Measurements from ENCODE around the gene FOCAD. TPM values are rescaled to one million over a fixed set of nuclear protein-coding genes. Genes with fewer than 3 reads are reported as not detected.
"Not testable (repeated sequence)": the region's sequence is repeated elsewhere in the genome, so short reads cannot be mapped to it uniquely, and the experiment has no call there.

The FOCAD gene
- total RNA-seq, 1 donor from 2014 or later: 25.5 TPM

DNA sequence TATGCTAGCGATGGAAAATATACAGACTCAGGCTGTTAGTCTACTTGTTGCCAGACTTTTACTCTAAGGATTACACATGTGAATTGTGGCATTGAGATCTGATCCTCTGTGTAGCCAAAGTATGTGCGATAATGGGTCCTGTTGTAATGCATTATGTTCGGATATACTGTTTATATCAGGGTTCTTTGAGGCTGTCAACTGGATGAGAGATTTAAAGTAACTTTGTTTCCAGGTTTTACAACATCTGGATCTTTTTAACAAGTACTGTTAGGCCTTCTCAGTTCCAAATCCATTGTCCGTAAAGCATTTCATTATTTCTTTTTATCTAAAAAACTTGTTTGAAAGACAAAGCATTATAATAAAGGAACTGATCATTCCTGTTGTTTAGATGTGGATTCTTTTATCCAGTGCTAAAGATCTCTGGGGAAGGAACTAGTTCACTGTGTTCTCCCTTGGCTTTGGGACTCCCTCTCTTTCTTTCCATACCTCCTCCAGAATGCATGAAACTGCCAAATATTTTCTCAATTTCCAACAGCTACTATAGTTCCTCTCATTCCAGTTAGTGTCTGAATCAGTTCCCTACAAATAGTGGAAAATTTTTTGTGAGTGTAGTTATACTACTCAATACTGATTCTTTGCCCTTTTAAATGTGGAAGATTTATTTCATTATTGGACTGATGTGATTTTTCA, 278.6 kb downstream of the FOCAD start:
- intact Hi-C loops (cut with DNase I): no loop called here
- Histone ChIP-seq H3K9me3 (no peaks in the 10 kb centered on the region), H3K4me1 (no peaks in the 10 kb centered on the region), H3K4me3 (no peak overlapping the region), H3K27ac (no peak overlapping the region), H3K27me3 (no peaks in the 10 kb centered on the region), H3K36me3 (no peaks in the 10 kb centered on the region)
- TF ChIP-seq, protein P1, sequence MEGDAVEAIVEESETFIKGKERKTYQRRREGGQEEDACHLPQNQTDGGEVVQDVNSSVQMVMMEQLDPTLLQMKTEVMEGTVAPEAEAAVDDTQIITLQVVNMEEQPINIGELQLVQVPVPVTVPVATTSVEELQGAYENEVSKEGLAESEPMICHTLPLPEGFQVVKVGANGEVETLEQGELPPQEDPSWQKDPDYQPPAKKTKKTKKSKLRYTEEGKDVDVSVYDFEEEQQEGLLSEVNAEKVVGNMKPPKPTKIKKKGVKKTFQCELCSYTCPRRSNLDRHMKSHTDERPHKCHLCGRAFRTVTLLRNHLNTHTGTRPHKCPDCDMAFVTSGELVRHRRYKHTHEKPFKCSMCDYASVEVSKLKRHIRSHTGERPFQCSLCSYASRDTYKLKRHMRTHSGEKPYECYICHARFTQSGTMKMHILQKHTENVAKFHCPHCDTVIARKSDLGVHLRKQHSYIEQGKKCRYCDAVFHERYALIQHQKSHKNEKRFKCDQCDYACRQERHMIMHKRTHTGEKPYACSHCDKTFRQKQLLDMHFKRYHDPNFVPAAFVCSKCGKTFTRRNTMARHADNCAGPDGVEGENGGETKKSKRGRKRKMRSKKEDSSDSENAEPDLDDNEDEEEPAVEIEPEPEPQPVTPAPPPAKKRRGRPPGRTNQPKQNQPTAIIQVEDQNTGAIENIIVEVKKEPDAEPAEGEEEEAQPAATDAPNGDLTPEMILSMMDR (IDR thresholded peaks at IDR 0.05): no peak
- no peak for DNase-seq
- no peak for ATAC-seq

DNA sequence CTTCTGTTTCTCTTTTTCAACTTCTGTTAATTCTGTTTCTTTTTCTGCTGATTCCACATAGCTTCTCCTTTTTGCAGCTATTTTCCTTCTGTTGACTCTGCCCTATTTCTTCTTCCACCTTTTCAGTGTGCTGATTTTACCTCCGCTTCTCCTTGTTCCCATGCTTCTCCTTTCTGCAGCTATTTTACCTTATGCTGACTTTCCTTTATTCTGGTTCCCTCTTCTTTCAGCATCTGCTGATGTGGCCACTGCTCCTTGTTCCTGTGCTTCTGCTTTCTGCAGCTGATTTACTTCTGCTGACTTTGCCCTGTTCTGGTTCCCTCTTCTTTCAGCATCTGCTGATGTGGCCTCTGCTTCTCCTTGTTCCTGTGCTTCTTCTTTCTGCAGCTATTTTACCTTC, 288.6 kb downstream of the FOCAD start:
- TF ChIP-seq, protein P1 (IDR thresholded peaks at IDR 0.05): no peak

DNA sequence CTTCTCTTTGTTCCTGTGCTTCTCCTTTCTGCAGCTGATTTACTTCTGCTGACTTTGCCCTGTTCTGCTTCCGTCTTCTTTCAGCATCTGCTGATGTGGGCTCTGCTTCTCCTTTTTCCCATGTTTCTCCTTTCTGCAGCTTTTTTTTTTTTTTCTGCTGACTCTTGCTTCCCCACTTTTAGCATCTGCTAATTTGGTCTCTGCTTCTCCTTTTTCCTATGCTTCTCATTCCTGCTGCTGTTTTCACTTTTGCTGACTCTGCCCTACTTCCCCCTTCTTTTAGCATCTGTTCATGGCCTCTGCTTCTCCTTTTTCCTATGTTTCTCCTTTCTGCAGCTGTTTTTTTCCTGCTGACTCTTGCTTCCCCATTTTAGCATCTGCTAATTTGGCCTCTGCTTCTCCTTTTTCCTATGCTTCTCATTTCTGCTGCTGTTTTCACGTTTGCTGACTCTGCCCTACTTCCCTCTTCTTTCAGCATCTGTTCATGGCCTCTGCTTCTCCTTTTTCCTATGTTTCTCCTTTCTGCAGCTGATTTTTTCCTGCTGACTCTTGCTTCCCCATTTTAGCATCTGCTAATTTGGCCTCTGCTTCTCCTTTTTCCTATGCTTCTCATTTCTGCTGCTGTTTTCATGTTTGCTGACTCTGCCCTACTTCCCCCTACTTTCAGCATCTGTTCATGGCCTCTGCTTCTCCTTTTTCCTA, 289.3 kb downstream of the FOCAD start:
- not testable (repeated sequence) for H3K27me3 ChIP-seq

More for the DNA sequence above, 288.6 kb downstream of the FOCAD start:
- intact Hi-C loops (cut with DNase I): no loop called here
- Histone ChIP-seq H3K36me3 (peaks cover 10% of the 10 kb centered on the region), H3K27me3 (no peaks in the 10 kb centered on the region), H3K4me1 (no peaks in the 10 kb centered on the region), H3K27ac (no peak overlapping the region), H3K4me3 (no peak overlapping the region), H3K9me3 (no peaks in the 10 kb centered on the region)
- ATAC-seq (no peak), DNase-seq (no peak)

DNA sequence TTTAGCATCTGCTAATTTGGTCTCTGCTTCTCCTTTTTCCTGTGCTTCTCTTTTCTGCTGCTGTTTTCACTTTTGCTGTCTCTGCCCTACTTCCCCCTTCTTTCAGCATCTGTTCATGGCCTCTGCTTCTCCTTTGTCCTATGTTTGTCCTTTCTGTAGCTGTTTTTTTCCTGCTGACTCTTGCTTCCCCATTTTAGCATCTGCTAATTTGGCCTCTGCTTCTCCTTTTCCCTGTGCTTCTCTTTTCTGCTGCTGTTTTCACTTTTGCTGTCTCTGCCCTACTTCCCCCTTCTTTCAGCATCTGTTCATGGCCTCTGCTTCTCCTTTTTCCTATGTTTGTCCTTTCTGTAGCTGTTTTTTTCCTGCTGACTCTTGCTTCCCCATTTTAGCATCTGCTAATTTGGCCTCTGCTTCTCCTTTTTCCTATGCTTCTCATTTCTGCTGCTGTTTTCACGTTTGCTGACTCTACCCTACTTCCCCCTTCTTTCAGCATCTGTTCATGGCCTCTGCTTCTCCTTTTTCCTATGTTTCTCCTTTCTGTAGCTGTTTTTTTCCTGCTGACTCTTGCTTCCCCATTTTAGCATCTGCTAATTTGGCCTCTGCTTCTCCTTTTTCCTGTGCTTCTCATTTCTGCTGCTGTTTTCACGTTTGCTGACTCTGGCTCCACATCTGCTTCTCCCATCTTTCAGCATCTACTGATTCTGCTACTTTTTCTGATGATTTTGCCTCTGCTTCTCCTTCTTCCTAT, 290.3 kb downstream of the FOCAD start:
- ATAC-seq; H3K27ac ChIP-seq; H3K27me3 ChIP-seq; H3K4me3 ChIP-seq; intact Hi-C loops (cut with DNase I); DNase-seq; H3K4me1 ChIP-seq; H3K36me3 ChIP-seq; H3K9me3 ChIP-seq: not testable (repeated sequence)

More for the DNA sequence above, 289.3 kb downstream of the FOCAD start:
- H3K4me3 ChIP-seq; H3K36me3 ChIP-seq; intact Hi-C loops (cut with DNase I); ATAC-seq; H3K27ac ChIP-seq; H3K9me3 ChIP-seq; DNase-seq; H3K4me1 ChIP-seq: not testable (repeated sequence)

DNA sequence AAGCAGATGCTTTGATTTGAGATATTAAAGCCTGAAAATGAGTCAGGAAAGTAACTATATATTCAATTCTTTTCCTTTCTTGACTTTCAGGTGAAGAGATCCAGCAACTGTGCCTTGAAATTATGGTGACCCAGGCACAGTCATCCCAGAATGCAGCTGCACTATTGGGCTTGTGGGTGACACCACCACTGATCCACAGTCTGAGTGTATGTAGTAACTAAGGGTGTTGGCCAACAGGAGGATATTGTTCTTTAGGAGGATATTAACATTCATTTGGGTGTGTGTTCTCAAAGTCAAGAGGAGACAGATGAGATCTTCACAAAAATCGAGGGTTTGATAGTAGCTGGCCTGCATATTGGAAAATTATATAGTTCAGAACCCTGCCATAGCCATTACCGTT, 294.2 kb downstream of the FOCAD start:
- TF ChIP-seq, protein P1 (IDR thresholded peaks at IDR 0.05): no peak
- peaks cover 16% of the 10 kb centered on the region for H3K4me1 ChIP-seq
- DNase-seq (no peak), ATAC-seq (no peak)
- H3K9me3 ChIP-seq: no peaks in the 10 kb centered on the region
- no peaks in the 10 kb centered on the region for H3K27me3 ChIP-seq
- no peak overlapping the region for H3K27ac ChIP-seq
- peaks cover 10% of the 10 kb centered on the region for H3K36me3 ChIP-seq
- no peak overlapping the region for H3K4me3 ChIP-seq
- intact Hi-C loops (cut with DNase I): no loop called here

DNA sequence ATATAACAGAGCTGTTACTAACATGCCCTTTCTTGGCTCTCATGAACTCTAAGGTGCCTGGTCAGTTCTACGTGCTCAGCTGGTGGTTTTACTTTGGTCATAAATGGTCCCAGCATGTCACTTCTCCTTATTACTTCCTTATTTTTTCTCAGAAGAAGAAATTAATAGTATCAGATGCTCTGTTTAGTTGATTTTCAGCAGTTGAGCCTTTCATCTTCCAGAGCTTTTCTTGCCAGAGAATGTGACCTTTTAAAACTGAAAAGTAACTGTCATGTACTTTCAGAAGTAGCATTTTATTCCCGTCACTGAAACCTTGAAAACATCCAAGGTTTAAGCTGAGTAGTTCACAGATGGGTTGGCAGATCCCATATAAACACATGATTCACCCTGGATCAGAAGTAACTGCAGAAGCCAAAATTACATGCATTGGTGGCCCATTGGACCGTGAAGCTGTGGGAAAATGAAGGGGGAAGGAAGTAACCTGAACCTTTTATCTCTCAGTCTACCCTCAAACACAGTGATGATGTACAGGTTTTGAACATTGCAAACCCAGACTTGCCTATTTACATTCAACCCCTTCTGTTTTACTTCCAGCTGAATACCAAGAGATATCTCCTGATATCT, 296.9 kb downstream of the FOCAD start:
- no peaks in the 10 kb centered on the region for H3K9me3 ChIP-seq
- H3K27ac ChIP-seq: peak overlapping the region; percentile 49
- peaks cover 10% of the 10 kb centered on the region for H3K36me3 ChIP-seq
- ATAC-seq (peak; percentile 80), DNase-seq (no peak)
- H3K4me3 ChIP-seq: no peak overlapping the region
- H3K27me3 ChIP-seq: no peaks in the 10 kb centered on the region
- intact Hi-C loops (cut with DNase I): no loop called here
- peaks cover 22% of the 10 kb centered on the region for H3K4me1 ChIP-seq
- TF ChIP-seq, protein P1 (IDR thresholded peaks at IDR 0.05): no peak

Data from upper lobe of right lung (tissue), 1 donor.